ENCODE results near the gene PLXNA4.

Gene PLXNA4

DNA sequence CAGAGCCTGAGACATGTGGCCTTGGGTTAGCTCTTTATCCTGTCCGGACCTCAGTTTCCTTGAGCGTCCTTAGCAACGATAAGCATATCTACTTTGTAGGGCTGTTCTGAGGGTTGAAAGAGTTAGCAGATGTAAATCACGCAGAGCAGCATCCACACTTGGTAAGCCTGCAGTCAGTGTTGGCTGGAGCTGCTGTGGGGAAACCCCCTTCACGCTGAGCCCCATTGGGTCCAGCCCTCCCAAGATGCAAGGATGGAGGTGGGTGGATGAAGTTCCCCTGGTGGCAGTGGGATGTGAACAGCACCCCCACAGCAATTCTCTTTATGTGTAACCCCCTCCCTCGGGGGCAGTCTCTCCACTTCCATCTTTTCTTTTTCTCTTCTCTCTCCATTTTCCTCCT is 109.9 kb downstream of the PLXNA4 start:
- DNase-seq = no peak

DNA sequence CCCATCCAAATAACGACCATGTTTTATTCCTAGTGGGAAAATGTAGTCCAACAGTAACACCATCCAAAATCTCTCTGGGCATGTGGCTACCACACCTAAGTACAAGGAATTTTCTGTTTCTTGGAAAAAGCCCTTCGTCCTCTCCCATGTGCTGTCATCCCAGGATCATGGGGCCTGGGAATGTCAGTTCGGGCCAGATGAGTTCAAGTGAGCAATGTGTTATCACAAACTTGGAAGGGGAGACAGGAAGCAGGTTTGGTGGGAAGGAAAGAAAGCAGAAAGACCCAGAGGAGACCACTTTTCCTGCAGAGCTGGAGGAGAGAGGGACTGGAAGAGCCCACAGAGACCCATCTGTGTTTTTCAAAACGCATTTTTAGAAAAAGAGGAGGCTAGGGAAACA is 110.8 kb downstream of the PLXNA4 start:
- no peak for DNase-seq

DNA sequence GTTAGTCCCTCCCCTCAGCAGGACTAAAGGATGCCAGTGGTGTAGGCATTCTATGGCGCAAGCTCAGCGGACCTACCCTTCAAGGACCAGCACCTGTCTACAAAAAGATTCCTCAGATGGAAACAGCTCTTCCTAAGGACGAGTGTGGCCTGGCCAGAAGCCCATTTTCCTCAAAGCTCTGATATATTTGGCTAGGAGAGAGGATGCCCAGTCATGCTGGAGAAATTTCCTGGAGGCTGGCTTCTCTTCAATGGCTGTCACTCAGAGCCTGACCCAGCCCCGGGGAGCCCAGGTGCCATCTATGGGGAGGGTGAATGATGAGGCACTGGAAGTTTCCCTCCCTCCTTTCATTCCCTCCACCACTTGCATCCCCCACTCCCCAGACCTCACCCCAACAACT is 111.5 kb downstream of the PLXNA4 start:
- no peak for DNase-seq

DNA sequence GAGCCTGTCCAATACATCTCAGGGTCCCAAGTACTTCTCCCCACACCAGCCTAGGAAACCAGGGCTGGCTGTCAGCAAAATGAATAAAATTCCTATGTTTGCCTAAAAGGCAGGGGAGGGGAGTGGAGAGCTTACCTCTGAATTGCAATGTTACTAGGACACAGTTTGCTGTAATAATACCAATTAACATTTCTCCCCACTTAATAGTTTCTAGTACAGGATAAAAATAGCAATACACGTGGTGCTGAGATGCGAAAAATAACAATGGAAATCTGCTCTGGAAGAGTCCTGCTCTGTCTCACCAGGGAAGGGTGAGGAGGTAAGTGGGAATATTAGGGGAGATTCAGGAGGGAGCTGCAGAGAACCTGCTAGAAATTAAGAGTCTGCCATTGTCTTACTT is 112.3 kb downstream of the PLXNA4 start:
- DNase-seq = no peak

DNA sequence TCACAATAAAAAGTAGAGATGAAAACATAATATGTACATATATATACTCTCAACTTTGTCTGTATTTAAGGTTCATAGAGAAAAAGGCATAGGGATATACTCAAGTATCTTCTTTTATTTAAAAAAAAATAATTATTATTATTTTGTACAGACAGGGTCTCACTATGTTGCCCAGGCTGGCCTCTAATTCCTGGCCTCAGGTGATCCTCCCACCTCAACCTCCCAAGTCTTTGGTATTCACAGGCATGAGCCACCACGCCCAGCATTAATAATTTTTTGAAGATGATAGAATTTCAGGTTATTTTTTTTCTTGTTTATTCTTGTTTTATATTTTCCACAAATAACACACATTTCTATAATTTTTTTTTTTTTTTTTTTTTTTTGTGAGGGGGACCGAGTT is 113.8 kb downstream of the PLXNA4 start:
- DNase-seq = no peak

DNA sequence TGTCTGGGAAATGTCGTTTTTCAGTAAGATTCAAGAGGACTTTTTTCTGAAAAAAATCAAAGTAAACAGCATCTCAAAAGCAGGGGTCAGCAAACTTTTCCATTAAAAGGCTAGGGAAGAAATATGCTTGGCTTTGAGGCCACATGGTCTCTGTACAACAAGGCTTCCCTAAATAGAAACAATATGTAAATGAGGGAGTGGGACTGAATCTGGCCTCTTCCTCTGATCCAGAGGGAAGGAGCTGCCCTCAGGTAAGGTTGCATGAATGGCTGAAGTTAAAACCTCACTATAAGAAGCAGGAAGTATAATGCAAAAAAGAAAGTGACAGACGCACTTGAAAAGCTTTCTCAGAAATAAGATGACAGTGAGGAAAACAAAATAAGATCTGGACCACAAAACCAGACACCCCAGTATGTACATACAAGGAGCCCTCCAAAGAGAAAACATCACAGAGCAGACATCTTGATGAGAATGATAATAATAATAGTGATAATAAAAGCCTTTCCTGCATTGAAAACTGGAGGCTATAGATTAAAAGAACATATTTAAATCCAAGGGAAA is 115.2 kb downstream of the PLXNA4 start:
- no peak for DNase-seq

DNA sequence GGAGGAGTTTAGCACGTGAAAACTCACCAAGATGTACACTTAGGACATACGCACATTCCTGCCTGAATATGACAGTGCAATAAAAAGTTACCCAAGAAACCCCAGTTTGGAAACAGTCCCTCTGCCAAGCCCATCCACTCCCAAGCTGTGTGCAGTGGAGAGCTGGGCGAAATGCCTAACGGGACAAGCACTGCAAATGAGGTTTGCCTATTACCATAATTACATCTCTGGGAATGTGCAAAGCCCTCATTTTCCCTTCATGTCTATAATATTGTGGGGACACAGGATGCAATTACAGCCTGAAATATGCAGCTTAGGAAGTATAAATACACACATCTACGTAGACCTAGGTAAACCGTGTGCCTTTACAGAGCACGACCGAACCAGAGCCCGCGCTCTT is 117.5 kb downstream of the PLXNA4 start:
- no peak for DNase-seq

DNA sequence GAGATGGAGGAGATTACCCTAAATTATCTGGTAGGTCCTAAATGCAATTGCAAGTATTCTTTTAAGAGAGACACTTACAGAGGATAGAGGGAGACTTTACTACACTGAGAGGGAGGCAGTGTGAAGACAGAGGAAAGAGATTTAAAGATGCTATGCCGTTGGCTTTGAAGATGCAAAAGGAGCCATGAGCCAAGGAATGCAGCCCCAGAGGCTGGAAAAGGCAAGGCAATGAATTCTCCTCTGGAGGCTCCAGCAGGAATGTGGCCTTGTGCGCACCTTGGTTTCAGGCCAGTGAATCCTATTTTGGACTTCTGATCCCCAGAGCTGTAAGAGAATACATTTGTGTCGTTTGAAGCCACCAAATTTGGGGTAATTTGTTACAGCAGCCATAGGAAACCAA is 118.6 kb downstream of the PLXNA4 start:
- DNase-seq = no peak

DNA sequence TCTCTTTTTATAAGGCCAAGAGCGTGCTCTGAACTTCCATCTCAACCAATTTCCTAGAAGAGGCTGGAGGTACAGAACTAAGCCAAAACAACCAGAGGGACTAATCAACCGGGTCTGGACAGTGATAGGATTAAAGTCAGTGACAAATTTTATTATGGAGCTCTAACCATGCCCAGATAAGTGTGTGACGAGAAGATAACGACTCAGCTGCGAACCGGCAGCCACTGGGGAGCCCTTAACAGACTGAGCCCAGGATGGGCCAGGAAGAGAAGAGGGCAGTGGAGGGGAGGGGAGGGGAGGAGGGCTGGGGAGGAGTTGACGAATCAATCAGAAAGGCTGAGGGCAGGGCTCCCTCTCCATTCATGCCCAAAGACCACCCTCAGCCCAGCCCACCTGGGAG is 119.9 kb downstream of the PLXNA4 start:
- no peak for DNase-seq

DNA sequence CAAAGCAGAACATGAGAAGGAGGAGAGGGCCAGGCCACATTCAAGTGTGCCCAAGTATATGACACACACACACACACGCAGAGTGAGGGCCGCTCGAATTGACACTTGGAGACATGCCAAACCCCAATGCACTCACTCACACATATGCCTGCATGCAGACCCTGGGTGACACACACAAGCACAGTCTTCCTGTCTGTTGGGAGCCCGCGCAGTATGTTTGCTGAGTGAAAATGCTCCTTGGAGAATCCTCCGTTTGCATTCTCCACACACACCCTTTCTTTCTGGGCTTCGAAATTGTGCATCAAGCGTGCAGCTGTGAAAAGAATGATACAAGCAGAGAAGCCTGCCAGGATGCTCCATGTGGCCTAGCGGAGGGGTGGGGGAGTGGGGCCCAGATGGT is 120.9 kb downstream of the PLXNA4 start:
- no peak for DNase-seq

DNA sequence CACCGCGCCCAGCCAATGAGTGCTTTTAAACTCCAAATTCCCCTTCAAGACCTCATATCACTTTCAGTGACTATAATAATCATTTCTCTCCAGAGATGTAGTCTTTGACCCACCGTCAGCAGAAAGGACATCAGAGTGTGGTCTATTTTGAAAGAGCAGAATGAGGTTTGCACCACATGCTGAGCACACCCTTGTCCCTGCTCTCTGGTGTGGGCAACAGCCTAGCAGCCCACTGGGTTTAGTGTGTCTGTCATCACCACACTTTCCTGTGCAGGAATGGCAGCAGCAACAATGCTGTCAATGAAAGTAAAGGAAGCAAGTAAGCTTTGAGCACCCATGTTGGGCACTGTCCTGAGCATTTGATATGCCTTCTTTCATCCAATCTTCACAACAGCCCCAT is 122.4 kb downstream of the PLXNA4 start:
- no peak for DNase-seq

DNA sequence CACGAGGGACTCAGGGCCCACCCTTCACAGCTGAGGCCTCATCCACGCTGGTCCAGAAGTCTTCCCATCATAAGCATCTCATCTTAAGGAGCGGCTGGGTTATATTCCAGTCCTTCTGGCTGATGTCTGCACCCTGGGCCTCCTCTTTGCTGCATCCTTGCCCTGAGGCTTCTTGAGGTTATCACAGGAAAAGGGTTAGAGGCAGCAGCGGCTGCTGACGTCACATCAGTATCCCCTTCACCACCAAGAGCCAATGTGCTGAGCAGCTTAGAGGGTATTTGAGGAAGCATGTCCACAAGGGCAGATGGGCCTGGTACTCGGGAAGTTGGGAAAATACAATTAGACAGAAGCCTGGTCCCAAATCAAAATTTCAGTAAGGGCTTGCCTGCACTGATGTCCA is 125.1 kb downstream of the PLXNA4 start:
- no peak for DNase-seq

DNA sequence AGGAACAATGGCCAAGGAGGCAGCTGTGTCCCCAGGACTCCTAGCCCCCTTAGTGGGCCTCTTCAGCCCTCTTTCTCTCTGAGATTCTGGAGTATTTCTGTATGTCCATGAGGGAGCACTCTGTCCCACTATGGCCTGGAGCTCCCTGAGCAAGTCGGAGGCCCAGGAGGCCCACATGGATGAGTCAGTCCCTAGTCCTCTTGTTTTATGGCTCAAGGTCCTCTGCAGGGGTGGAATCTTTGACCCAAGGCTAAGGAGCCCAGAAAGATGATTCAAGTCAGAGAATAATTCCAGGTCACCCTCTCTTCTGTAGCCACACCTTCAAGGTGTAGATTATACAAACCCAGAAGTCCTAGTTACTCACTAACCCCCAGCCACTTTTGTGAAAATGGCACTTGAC is 125.6 kb downstream of the PLXNA4 start:
- no peak for DNase-seq

DNA sequence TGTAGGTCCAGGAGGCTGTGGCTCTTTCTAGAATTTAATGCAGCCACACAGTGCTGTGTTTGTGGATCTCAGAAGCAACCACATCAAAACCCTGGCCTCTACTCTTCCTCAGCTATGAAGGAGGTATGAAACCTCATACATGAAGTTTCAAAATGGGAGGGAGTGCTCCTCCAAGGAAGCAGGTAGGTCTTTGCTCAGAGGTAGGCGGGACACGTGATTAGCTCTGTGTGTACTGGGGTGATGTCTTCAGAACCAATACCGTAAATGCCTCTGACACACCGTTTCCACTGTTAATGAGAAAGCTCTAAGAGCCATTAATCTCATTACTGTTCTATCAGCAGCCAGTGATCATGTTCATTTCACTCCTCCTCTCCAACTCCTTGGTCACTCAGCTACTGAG is 126.1 kb downstream of the PLXNA4 start:
- no peak for DNase-seq

DNA sequence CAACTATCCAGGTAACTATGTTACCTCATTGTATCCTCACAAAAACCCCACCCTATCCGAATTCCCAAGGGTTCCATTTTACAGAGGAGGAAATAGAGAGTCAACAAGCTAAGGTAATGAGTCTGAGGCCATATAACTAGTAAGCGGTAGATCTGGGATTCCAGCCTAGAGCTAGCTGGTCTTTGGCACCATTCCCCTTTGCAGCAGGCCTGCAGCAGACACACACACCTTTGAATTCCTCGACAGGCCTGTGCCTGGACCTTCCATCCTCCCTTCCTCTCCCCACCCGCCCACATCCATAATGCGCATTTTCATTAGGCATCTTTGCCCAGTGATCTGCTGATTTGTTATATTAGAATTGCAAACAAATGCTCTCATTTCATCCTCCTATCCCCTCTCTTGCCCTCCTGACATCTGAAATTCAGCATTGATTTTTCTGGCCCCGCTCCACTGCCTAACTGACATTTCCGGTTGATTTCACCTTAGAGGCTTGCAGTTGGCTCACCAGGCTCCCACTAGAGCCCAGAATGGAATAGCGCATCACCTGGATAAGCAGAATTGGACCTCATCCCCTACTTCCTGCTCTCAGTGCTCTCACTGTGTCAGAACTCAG is 129.5 kb downstream of the PLXNA4 start:
- no peak for DNase-seq

DNA sequence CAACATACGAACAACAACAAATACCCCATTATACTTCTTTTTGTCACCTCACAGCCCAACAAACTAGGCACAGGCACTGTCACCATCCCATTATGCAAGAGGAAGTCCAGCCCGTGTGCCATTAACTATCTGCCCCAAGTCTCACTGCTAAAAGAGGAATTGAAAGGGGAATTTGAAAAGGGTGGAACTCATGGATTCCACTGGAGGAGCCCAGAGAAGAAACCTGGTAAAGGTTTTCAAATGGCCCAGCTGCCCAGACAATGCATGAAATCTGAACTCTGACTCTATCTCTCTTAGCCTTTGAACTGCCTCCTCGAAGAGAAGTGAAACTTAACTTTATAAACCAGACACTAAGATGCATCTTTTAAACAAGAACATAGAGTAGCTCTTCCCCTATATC is 130.0 kb downstream of the PLXNA4 start:
- DNase-seq = no peak

DNA sequence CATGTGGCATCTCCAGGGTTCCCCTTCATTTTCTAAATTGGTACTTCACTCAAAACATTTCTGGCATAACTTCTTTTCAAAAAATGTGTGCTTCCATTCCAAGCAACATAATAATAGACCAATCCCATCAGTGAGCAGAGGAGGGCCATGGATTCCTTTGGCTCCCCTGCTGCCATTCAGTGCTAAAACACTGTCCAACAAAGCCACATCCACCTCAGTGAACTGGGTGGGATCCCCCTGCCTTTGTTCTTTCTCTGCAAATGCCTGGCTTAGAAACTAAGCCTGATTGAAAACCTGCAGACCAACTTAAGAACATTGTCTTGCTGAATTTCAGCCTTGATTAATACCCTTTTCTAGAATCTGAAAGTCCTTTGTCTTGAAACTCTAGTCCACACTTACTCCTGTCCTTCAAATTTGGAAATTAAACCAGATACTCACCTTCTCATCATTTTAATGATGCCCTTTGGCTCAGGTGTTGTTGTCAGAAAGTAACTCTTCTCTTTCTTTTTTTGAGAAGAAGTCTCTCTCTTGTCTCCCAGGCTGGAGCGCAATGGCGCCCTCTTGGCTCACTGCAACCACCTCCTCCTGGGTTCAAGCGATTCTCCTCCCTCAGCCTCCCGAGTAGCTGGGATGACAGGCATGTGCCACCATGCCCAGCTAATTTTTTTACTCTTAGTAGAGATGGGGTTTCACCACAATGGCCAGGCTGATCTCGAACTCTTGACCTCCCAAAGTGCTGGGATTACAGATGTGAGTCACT is 132.3 kb downstream of the PLXNA4 start:
- DNase-seq = no peak

DNA sequence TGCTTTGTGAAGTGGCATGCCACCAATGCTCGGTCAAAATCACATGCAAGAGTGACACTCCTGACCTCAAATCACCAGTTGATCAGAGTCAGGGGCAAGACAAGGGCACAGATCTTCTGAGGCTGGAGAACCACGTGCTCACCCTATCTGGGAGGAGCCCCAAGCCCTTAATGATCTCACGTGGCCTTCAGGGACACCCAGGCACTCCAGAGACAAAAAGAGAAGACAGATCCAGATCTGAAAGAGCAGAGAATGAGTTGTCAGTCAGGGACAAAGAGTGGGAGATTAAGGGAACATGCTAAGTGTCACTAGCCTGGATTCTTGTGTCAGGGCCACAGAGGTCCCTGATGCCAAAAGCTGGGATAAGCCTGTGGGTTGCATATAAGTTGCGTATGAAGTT is 134.3 kb downstream of the PLXNA4 start:
- no peak for DNase-seq

DNA sequence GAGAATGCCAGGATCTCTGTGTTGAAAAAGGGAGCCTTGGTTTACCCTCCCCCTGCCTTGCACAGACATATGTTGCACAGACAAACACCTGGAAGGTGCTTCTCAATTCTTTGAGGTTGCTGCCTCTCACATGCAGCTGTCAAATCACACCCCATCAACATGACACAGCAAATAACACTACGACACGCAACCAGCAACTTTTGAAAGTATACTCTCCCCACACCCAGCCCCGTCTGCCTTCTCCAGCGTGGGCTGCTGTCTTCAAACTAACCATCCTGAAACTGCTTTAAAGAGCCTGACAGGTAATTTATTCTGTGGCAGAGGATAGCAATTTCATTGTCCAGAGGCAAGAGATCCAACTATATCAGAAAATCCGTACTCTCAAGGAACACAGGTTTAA is 136.1 kb downstream of the PLXNA4 start:
- DNase-seq = no peak

DNA sequence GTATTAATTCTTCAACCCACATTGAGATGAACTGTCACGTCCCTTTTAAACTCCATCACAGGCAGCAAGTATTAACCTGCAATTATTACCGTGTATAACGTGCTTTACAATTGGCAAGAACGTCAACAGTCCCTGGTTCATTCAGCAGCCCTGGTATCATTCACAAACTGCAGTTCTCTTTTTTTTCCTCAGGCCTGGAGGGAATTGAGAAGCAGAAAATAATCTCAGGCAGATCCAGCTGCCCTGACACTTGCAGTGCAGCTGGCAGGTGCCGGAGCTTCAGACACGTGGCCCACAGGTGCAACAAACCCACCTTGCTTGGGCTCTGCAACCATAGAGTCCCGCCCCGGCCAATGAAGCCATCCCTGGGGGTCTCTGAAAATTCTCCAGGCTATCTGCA is 137.3 kb downstream of the PLXNA4 start:
- no peak for DNase-seq

DNA sequence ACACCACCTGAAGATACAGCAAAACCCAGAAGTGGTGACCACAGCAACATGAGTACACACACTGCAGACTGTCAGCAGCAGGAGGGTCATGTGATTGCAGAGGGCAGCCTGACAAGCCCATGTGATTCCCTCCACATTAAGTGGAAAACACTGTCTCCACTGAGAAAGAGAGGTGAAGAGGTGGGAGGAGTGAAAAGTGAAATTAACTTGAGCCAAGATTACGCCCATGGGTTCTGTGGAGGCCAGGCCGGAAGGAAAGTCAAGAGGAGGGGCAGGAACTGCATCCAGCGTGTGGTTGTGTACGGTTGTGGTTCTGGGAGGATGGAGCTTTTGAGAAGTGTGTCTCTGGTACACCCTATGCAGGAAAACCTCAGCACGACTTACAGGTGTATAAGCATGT is 138.5 kb downstream of the PLXNA4 start:
- no peak for DNase-seq

DNA sequence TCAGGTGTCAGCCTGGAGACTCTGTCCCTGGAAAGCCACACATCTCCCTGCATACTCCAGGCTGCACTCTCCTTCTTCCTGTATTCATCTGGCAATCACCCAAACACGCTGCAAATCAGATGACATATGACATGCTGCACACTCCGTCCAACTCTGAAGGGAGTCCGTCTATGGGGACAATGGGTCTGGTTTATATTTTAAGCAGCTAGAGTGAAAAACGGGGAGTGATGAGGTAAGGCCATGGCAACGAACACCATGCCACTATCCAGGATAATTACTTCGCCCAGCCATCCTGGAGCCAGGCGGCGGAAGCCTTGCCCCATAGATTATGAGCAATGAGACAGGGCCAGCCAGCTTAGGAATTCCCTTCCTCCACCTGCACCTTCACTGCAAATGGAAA is 140.1 kb downstream of the PLXNA4 start:
- DNase-seq = no peak

DNA sequence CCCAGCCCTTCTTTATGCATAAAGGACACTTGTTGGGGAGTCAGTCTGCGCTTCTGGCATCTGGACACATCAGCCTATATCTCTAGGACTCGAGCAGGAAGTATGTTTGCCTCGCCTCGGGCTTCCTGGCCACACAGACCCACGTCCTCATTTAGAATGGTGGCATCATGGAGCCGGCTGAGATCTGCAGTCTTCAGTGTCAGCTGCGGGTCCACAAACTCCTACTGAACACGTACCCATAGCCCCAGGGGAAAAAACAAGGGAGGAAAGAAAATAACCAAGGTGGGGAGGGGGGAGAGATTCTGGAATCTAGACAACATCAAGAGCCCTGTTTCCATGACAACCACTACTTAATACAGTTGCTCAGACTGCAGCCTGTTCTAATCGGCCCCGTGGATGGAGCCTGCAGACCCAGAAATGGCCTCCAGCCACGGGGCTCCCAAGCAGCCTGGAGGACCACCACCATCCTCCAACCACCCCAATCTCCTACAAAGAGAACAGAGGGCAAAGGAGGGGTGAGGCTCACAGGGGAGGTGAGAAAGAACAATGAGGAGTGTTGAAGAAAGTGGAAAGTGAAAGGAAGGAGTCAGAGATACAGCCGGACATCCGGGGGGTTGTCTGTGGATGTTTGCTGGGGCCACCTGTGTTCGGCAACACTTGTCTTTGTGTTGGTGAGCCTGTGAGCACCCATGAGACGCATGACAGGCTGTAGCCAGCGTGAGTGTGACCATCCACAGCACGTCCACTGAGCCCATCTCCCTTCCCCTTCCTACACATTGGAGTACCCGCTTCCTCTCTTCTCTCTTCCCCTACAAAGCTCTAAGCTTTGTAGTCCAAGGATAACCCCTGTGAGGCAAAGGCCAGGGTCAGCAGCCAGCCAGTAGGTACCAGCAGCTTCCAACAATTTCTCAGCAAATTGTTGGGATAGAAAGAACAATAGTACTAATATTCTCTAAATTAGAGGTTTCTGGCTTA is 141.0 kb downstream of the PLXNA4 start:
- DNase-seq = no peak

DNA sequence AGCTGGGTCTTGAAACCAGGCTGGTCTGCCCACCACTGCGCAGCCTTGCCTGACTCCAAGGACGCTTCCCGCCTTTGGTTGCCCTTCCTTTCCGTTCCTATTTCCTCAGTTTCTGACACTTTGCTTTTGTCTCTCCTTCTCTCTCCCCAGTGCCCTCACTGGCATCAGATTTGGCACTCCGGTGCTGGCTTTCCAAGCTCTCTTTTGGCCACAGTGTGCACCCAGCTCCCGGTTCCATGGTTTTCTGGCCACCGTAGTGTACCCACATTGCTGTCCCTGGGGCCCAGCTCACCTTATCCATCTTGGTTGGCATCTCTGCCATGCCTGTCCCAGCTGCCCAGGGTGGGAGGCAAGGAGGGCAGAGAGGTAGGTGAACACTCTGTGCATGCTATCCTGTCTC is 142.2 kb downstream of the PLXNA4 start:
- no peak for DNase-seq
